ENCODE measurements around the gene DCTN3. TPM values are rescaled to one million over a fixed set of nuclear protein-coding genes. Genes with fewer than 3 reads are reported as not detected.
A peak's percentile ranks its signal among the peaks of the same experiment; 100 is the strongest.

DCTN3 gene
- total RNA-seq, 1 donor from 2014 or later = 60.6 TPM

DNA sequence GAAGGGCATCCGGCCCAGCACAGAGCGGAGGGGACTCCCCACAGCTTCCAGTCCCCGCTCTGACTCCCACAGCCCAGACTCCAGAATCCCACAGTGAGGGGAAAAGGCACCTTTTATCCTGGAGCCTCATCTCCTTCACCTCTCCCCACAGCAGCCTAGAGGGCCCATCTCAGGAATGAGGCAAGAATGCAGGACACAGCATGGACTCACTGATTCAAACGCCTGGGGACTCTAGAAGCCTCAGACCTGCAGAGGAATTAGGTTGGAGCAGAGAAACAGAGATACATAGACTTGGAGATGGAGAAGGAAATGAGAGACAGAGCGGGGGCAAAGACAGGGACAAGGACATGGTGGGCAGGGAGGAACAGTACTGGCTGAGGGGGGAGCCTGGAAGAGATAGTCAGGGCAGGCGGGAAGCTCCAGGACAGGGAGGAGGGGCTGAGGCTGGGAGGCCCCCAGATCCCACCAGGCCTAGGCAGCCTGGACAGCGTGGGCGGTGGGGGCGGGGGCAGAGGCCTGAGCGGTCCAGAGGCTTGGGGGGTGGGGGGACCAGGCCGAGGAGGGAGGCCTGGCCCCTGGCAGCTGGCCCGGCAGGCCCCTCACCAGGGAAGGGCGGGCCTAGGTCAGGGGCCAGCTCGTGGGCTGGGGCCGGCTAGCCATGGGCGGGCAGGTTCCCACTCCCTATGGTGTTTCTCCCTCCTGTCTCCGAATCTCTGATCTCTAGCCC, 46.5 kb downstream of the DCTN3 start:
- no peak for DNase-seq

DNA sequence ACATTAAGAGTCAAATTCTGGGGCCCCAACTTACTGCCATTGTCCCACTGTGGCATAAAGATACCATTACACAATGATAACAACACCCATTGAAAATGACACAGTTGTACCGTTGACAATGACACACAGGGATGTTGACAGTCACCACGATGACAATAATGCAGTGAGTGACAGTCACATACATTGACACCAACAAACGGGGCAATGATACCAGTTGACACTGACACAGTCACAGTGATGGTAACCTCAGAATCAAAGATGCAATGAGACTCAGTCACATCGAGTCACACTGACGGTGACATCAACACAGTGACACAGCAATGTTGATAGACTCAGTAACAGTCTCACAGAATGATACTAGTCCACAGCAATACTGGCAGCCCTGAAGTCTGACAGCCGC, 47.7 kb downstream of the DCTN3 start:
- DNase-seq = no peak

GRCh38 chr9:34572092-34572491, 48.2 kb downstream of the DCTN3 start:
- no peak for DNase-seq

DNA sequence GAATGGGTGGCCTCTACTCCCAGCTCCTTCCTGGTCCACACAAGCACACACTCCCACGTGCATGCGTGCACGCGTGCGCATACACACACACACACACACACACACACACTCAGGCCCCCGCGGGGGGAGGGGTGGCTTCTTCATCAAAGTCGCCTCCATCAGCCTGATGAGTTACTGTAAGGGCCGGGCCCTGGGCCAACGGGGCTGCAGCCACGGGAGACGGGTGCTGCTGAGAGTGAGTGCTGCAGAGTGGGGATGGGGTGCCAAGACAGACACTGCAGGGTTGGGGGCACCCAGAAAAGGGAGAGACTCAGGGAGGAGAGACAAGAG, 48.8 kb downstream of the DCTN3 start:
- DNase-seq = no peak

DNA sequence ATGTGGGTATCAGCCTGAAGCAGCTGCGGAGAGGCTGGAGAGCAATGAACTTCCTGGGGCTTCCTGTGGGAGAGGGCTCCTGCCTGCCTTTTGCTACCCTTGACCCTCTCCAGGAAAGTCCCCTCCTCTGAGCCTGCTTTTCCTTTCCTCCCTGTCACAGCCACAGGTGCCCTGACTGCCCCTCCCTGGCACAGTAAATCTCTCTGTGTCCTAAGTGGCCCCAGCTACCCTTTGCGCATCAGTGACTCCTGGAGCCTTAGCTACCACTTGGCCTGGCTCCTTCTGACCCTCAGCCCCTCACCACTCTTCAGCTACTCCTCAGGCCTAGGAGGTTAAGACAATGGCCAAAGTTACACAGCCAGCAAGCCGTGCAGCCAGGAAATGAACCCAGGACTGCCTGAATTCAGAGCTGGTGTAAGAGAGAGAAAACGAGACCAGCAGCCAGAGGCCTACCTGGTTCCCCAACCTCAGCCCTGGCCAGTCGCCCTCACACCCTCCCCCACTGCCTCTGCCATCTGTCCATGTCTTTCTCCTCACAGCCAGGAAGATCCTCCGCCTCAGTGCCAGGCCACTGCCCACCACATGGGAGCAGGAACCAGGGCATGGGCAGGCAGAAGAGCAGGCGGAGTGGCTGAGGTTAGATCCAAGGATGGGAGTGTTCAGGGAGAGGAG, 49.4 kb downstream of the DCTN3 start:
- DNase-seq = no peak

GRCh38 chr9:34570376-34570775, 49.9 kb downstream of the DCTN3 start:
- peak; percentile 66 for DNase-seq

GRCh38 chr9:34568774-34569173, 51.5 kb downstream of the DCTN3 start:
- DNase-seq = no peak

- DNase-seq = no peak
These were observed 52.2 kb downstream of the DCTN3 start for GRCh38 chr9:34568133-34568532.

DNA sequence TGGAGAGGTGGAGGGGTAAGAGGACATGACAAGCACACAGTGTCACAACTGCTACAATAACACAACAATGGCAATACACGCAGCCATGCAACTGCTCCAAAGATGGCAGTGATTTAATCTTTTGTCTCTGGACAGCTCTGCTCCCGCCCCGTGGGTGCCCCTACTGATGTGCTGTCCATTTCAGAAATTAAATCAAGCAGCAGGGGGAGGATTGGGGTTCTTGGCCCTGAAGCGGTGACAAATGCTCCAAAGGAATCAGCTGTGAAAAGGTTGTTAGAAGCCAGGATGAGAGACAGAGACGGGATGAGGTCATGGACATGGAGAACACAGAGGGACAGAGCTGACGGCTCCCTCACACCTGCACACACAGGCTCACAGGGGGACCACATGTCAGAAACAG, 53.3 kb downstream of the DCTN3 start:
- no peak for DNase-seq

- DNase-seq = no peak
These were observed 54.0 kb downstream of the DCTN3 start for GRCh38 chr9:34566322-34566721.

DNA sequence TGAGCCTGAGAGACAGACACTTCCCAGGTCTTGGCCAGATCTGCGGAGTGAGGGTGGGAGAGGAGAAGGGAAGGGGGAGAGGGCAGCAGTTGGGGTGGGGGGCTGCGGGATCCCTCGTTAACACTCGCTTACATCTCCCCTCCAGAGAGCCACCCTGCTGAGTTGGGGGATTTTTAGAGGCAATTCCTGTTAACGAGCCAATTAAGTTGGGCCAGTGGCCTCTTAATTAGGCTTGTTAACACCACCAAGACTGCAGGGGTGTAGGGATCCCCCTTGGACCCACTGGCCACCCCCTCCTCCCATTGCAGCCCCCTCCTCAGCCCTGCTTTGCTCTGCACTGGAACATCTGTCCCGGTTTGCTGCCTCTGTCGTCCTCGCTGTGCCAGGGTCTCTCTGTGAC, 54.4 kb downstream of the DCTN3 start:
- DNase-seq = no peak

GRCh38 chr9:34564617-34565016, 55.7 kb downstream of the DCTN3 start:
- DNase-seq = no peak

Small RNAs within 50 kb of the gene (small RNA-seq; reads per million reads assigned to genes)
- gene CCL27 (ENCODE audit: low replicate concordance) = not detected

Other genes with a start within 250 kb of the DCTN3 start
- gene MYORG, start 243.6 kb downstream of the DCTN3 start, total RNA-seq = 2.6 TPM
- gene FAM219A, start 161.9 kb downstream of the DCTN3 start, total RNA-seq = 4.6 TPM
- 0.20 TPM for gene DNAI1, start 161.7 kb downstream of the DCTN3 start, total RNA-seq
- gene ENHO, start 97.5 kb downstream of the DCTN3 start, total RNA-seq = 3.3 TPM
- 7.5 TPM for gene CNTFR, start 30.8 kb downstream of the DCTN3 start, total RNA-seq
- 10.4 TPM for gene RPP25L, start 8.4 kb downstream of the DCTN3 start, total RNA-seq
- not detected for gene ARID3C, start 8.6 kb upstream of the DCTN3 start, total RNA-seq
- 26.1 TPM for gene SIGMAR1, start 17.3 kb upstream of the DCTN3 start, total RNA-seq
- 44.2 TPM for gene GALT, start 26.2 kb upstream of the DCTN3 start, total RNA-seq
- 77.3 TPM for gene IL11RA, start 31.7 kb upstream of the DCTN3 start, total RNA-seq
- 7.6 TPM for gene CCL27, start 42.2 kb upstream of the DCTN3 start, total RNA-seq
- gene CCL19, start 70.8 kb upstream of the DCTN3 start, total RNA-seq = 0.39 TPM
- 11.9 TPM for gene CCL21, start 89.6 kb upstream of the DCTN3 start, total RNA-seq

Measured in skin of body (tissue), 3 donors.